ENCODE data around the gene FBLN5.
A peak's percentile ranks its signal among the peaks of the same experiment; 100 is the strongest.
"Not testable (repeated sequence)": the region's sequence is repeated elsewhere in the genome, so short reads cannot be mapped to it uniquely, and the experiment has no call there.

FBLN5 gene

DNA sequence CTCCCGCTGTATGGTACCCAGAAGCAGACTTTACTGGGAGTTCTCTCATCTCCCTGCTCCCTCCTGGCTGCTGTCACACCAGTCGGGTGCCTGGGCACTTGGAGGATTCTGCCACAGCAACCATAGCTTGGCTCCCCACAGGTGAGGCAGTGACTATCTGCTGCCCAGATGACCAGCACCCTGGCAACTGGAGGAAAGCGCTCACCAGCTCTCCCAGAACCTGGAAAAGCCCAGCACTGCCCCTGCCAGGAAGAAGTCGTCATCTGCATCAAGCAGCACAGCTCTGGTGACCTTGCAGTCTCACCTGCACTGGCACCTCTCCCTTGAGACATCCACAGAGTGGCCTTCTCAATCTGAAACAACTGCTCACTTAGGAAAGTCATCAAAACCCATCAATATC lies 48.3 kb downstream of the FBLN5 start:
- FAIRE-seq, result no peak
- no peak for TF ChIP-seq CTCF (IDR thresholded peaks at IDR 0.05; ENCODE audit: insufficient read depth, missing control alignments)
- no peak for DNase-seq (ENCODE audit: insufficient read length, low spot score)

DNA sequence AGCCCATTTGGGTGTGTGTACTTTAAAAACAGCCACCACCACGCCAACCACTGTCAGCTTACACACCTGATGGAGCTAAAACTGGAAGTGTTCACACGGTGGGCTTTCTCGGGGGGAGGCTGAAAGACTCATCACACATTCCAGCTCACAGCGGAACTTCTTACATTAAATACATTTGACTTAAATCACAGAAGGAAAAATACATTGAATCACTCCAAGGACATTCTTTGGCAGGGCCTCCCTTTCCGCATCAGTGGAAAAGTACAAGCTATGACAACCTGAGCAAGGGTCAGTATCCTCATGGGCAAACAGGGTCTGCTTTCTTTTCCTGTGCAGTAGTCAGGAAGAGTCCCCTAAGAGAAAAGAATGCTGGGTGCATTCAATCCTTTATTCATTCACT lies 49.1 kb downstream of the FBLN5 start:
- DNase-seq (ENCODE audit: insufficient read length, low spot score), result no peak
- no peak for TF ChIP-seq CTCF (IDR thresholded peaks at IDR 0.05; ENCODE audit: insufficient read depth, missing control alignments)
- no peak for FAIRE-seq

DNA sequence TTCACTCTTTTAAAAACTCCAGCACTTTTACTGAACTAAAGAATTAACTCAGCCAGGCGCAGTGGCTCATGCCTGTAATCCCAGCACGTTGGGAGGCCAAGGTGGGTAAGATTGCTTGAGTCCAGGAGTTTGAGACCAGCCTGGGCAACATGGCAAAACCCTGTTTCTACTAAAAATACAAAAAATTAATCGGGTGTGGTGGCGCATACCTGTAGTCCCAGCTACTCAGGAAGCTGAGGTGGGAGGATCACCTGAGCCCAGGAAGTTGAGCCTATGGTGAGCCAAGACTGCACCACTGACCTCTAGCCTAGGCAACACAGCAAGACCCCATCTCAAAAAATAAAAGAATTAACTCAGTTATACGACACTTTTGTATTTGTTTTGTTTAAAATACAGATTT lies 49.8 kb downstream of the FBLN5 start:
- not testable (repeated sequence) for DNase-seq (ENCODE audit: insufficient read length, low spot score); FAIRE-seq

GRCh38 chr14:91897106-91897701 lies 50.3 kb downstream of the FBLN5 start:
- TF ChIP-seq CTCF (IDR thresholded peaks at IDR 0.05; ENCODE audit: insufficient read depth, missing control alignments), result no peak
- no peak for DNase-seq (ENCODE audit: insufficient read length, low spot score)
- no peak for FAIRE-seq

DNA sequence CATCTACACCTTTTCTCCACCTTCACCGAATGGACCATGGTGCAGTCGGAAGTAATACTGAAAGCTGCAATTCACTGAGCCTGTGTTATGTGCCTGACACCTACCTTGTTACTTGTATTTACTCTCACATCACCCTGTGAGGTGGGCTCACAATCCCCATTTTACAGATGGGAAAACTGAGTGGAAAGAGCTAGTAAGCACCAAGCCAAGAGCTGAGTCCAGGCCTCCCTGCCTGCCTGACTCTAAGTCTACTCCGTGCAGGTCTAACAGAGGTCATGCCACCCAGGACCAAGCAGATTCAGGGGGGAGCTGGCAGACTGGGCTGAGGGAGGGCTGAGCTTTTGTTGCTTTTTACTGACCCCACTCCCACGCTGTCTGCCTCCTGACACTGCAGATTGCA lies 51.1 kb downstream of the FBLN5 start:
- TF ChIP-seq CTCF (IDR thresholded peaks at IDR 0.05; ENCODE audit: insufficient read depth, missing control alignments), result no peak
- FAIRE-seq (no peak), DNase-seq (ENCODE audit: insufficient read length, low spot score) (no peak)

GRCh38 chr14:91893669-91894068 lies 53.8 kb downstream of the FBLN5 start:
- no peak for DNase-seq (ENCODE audit: insufficient read length, low spot score)
- TF ChIP-seq CTCF (IDR thresholded peaks at IDR 0.05; ENCODE audit: insufficient read depth, missing control alignments), result no peak

DNA sequence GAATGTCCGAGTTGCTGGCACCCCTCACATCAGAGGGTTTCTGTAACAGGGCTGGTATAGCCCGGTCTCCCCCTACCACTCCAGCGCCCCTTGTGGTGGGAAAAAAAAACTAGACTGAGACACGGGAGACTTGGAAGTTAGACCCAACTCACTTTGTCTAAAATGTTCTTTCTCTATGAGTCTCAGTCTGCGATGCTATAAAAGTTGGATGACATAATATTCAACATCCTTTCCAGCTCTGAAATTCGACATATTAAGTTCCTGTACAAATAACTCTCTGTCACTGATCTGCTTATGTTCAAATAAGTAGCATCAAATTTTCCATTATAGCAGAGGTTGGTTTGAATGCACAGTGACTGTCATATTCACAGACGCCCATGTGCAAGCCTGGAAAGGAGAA lies 54.5 kb downstream of the FBLN5 start:
- peak; percentile 54 for TF ChIP-seq CTCF (IDR thresholded peaks at IDR 0.05; ENCODE audit: insufficient read depth, missing control alignments)
- FAIRE-seq (no peak), DNase-seq (ENCODE audit: insufficient read length, low spot score) (no peak)

More at GRCh38 chr14:91893669-91894068, 53.8 kb downstream of the FBLN5 start:
- FAIRE-seq, result no peak

- DNase-seq (ENCODE audit: insufficient read length, low spot score) (no peak), FAIRE-seq (no peak)
- TF ChIP-seq CTCF (IDR thresholded peaks at IDR 0.05; ENCODE audit: insufficient read depth, missing control alignments), result no peak
Observed at GRCh38 chr14:91891721-91892220, 55.7 kb downstream of the FBLN5 start.

Measured in D721Med (cell line).